ENCODE results near the gene CYB561. TPM values are rescaled to one million over a fixed set of nuclear protein-coding genes. Genes with fewer than 3 reads are reported as not detected.

CYB561 gene
- total and polyA plus RNA-seq, 2 donors (not counting 3 experiments of a cell fraction or from before 2014, with no cell fraction given): 34.9 to 71.1 TPM

- Histone ChIP-seq H3K27me3 (ENCODE audit: control insufficient read depth in 2 of 2, insufficient read depth in 2 of 2, low read length in 2 of 2) (no peaks in the 10 kb centered on the region), H3K9ac (replicated peaks; ENCODE audit: extremely low read depth, insufficient read depth, low read length) (no peak overlapping the region), H3K4me2 (ENCODE audit: insufficient read depth, low read length) (no peak overlapping the region), H2AFZ (ENCODE audit: low read depth, low read length) (no peak overlapping the region), H3K36me3 (ENCODE audit: control insufficient read depth in 2 of 2, extremely low read depth in 1 of 2, insufficient read depth in 2 of 2, low read length in 2 of 2) (no peaks in the 10 kb centered on the region), H3K4me3 (replicated peaks in 1 of 3; ENCODE audit: insufficient read depth in 1 of 3, low read depth in 1 of 3, low read length in 3 of 3) (no peak overlapping the region), H3K79me2 (ENCODE audit: control insufficient read depth, insufficient read depth, low read length) (no peaks in the 10 kb centered on the region), H3K4me1 (ENCODE audit: control insufficient read depth, extremely low read depth, insufficient read depth, low read length) (no peaks in the 10 kb centered on the region), H3K9me3 (replicated peaks; ENCODE audit: control insufficient read depth, insufficient read depth, low read length) (no peaks in the 10 kb centered on the region), H4K20me1 (replicated peaks; ENCODE audit: control insufficient read depth, extremely low read depth, insufficient read depth, low read length) (no peaks in the 10 kb centered on the region), H3K9me1 (replicated peaks; ENCODE audit: control insufficient read depth, extremely low read depth, insufficient read depth, low read length) (no peaks in the 10 kb centered on the region), H3K27ac (ENCODE audit: insufficient read depth, low read depth, low read length) (no peak overlapping the region)
- DNase-seq (ENCODE audit: low read depth, low spot score) (no peak), FAIRE-seq (no peak)
- TF ChIP-seq FOS (IDR thresholded peaks at IDR 0.05; ENCODE audit: borderline replicate concordance, insufficient read depth, low read length): no peak
- TF ChIP-seq CTCF (IDR thresholded peaks at IDR 0.05; ENCODE audit: extremely low read depth in 1 of 2, insufficient read depth in 1 of 2, low read depth in 1 of 2, low read length in 2 of 2): no peak
- TF ChIP-seq JUN (IDR thresholded peaks at IDR 0.05; ENCODE audit: borderline replicate concordance, insufficient read depth, insufficient read length, low read depth): no peak
- TF ChIP-seq EZH2 (IDR thresholded peaks at IDR 0.05; ENCODE audit: borderline replicate concordance, low read depth, low read length, severe bottlenecking): no peak
- no peak for TF ChIP-seq GATA2 (IDR thresholded peaks at IDR 0.05; ENCODE audit: insufficient read depth, insufficient read length, low read depth, low read length)
- no peak for TF ChIP-seq MYC (IDR thresholded peaks at IDR 0.05; ENCODE audit: low read depth, low read length)
- no peak for TF ChIP-seq POLR2AphosphoS5 (IDR thresholded peaks at IDR 0.05; ENCODE audit: insufficient read depth, low read depth, low read length)
- TF ChIP-seq MAX (IDR thresholded peaks at IDR 0.05; ENCODE audit: insufficient read depth, insufficient read length): no peak
- TF ChIP-seq POLR2A (IDR thresholded peaks at IDR 0.05; ENCODE audit: low read depth, low read length): no peak
- dilution Hi-C loops (cut with MboI; ENCODE audit: extremely low pct_ligation_motif_present, low sequenced_read_pairs) (no loop called here), intact Hi-C loops (cut with micrococcal nuclease) (no loop called here)
- no TSS peak for BruUV-seq (replicated peaks)
- ChIA-PET POLR2A (no interaction called here), CTCF (interaction anchor here (1.0 to 1.3 kb wide), 2 partner anchors 17 to 25 kb away, joined by 3 read pairs; no protein-coding TSS in a partner anchor)
These were observed 56.0 kb downstream of the CYB561 start for GRCh38 chr17:63390090-63390489.

All from endothelial cell of umbilical vein (primary cell).